GM23248 (cell line): ENCODE data around the gene CNDP1.

Experiments used
- EZH2 ChIP-seq: fragments of 200-600 bp; sonication (generic); IDR thresholded peaks from 2 replicates; pipeline ENCODE4 v1.6.1; 2018; ENCODE audit warnings: antibody characterized with exemption, mild to moderate bottlenecking; ENCODE audit not compliant: insufficient read depth, poor library complexity, severe bottlenecking
- EZH2phosphoT487 ChIP-seq: fragments of 200-600 bp; sonication (generic); IDR thresholded peaks from 2 replicates; pipeline ENCODE4 v1.6.1; 2018; ENCODE audit warnings: antibody characterized with exemption, moderate library complexity, mild to moderate bottlenecking, low read depth; ENCODE audit not compliant: insufficient read depth

GRCh38 chr18:74526488-74526887, 7.8 kb upstream of the CNDP1 start:
- TF ChIP-seq EZH2, result no peak
- no peak for TF ChIP-seq EZH2phosphoT487
